HG02571 (cell line): ENCODE results near the gene ABLIM1.
"Not testable (repeated sequence)": the region's sequence is repeated elsewhere in the genome, so short reads cannot be mapped to it uniquely, and the experiment has no call there.

Experiments
- ATAC-seq: cut with Tn5 transposase; IDR thresholded peaks from one replicate; pipeline ENCODE4 v1.9.1; 2021; ENCODE audit warnings: mild to moderate bottlenecking, moderate library complexity; ENCODE audit not compliant: unreplicated experiment

Gene ABLIM1

GRCh38 chr10:114658175-114658574 is at the start of gene ABLIM1:
Gene ABLIM1, minus strand, starts transcription at chr10:114658275. Its CDS starts 75 bp downstream, at chr10:114658200.
- ATAC-seq = no peak

GRCh38 chr10:114706458-114707055 is 48.5 kb upstream of the ABLIM1 start:
- no peak for ATAC-seq

GRCh38 chr10:114704679-114705078 is 46.6 kb upstream of the ABLIM1 start:
- ATAC-seq = no peak

DNA sequence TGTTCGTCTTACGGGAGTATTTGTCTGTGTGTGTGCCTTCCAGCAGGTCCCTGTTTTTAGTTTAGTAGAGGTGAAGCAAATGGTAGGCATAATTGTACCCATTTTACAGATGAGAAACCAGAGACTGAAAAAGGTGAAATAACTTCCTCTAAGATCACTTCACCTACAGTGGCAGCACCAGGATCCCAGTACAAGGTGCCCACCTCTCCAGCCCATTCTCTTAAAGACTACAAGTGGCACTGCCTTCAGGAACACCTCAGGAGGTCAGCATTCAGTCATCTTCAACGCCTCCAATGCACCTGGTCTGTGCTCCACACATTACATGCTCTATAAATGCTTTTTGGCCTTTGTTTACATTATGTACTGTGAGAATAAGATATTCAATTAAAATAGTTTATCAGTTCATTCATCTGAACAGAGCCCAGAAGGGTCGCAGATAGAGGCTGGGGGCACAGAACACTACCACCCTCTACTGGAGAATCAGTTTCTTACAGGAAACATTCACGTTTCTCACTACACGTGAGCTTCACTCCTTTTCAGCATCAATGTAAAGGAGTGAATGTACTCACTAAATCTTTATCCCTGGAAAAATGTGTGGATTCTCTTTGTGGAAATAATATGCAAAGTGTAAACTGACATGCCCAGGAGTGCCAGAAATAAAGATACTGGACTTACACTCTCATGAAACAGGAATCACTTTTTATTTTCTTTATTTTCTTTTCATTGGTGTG is 45.5 kb upstream of the ABLIM1 start:
- ATAC-seq = no peak

DNA sequence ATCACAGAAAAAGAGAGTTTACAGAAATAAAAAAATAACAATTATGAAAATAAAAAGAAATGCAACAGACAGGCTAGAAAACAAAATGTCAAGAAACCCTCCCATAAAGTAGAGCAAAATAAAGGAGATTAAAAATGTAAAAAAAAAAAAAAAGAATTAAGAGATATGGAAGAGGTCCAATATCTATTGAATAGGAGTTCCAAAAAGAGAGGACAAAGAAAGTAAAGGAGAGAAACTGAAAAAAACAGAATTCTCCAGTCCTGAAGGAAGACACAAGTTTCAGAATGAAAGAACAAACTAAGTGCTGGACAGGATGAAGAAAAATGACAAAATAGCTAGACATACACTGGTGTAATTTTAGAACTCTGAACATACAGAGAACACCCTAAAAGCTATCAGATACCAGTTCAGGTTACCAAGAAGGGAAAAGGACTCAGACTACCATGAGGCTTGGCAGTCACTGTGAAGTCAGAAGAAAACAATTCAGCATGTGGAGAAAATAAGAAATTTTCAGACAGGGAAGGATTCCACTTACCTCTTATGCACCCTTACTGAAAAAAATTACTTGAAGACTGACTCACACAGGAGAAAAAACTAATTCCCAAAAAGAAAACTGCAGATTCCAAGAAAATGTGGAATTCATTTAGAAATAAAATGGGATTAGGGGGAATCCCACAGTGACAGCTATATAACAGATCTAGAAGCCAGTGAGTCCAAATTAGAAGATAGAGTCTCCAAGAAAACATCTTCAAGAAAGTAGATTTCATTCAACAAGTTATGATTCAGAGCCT is 40.4 kb upstream of the ABLIM1 start:
- no peak for ATAC-seq

DNA sequence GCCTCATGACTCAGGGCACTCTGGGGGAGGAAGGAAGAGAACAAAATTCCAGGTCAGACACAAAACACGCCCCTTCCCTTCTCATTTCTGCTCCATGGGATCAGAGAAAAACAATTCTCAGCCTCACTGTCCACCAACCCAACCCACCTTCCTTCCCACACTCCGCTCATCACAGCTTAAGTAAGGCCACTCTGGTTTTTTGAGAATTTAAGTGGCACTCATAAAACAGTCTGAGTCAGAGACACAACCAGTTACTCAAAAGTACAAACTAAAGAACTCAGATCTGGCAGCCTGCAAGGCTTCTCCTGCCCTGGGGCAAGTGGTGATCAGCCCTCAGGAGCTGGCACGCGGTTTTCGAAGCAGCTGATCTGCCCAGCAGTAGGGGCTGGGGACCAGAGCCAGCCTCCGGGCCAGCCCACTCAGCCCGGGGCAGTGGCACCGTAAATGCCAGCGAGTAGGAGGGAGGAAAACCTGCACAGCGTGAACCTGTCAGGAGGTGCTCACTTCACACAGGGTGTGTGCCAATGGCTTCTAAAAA is 39.1 kb upstream of the ABLIM1 start:
- ATAC-seq = no peak

GRCh38 chr10:114696301-114696700 is 38.2 kb upstream of the ABLIM1 start:
- ATAC-seq = not testable (repeated sequence)

GRCh38 chr10:114694752-114695151 is 36.7 kb upstream of the ABLIM1 start:
- ATAC-seq = no peak

GRCh38 chr10:114694062-114694461 is 36.0 kb upstream of the ABLIM1 start:
- no peak for ATAC-seq

DNA sequence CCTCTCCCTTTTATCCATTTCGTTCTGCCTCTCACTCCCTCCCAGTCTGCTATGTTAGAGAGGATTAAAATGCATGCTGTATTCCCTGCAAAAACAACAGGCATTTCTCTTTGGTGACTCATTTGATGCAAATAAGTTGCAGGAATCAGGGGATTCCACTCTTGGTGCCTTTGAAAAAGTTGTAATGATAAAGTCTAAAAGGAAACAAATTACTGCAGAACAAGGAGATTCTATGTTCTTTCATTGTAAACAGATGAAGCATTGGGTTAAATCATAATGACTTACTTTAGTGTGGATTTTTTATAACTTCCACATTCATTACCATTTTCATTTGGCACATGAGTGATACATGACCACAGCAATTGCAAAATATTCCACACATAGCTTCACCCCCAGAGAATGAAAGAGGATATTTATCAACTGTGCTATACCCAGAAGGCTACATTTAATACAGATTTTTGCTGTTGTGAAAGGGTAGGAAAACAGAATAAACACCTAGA is 33.4 kb upstream of the ABLIM1 start:
- ATAC-seq = no peak

GRCh38 chr10:114688786-114689185 is 30.7 kb upstream of the ABLIM1 start:
- no peak for ATAC-seq

DNA sequence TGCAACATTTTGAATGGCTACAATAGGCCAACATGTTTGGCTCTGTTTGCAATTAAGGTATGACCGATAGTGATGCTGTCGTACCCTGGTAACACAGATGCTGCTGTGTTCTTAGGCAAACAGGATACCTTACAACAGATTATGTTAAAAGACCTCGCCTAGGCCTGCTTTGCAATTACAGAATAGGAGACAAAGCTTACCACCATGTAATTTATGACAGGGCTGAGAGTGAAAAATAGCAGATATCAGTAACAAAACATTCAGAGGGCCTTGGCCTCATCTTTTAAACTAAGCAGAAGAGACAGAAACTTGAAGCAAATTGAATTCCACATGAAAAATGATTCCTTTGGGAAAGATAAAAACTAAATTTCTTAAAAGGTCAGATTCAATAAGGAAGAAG is 29.4 kb upstream of the ABLIM1 start:
- no peak for ATAC-seq

DNA sequence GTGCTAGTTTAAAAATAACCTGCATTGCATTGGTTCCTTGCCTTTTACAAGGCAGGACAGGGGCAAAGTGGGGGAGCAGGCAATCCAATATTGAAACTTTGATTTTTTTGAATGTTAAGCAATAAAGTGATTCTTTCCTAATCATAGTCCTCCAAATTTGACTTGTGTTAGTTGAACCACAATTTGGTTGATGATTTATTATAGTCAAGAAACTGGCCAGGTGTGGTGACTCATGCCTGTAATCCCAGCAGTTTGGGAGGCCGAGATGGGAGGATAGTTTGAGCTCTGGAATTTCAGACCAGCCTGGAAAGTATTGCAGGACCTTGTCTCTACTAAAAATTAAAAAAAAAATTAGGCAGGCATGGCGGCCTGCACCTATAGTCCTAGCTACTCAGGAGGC is 27.9 kb upstream of the ABLIM1 start:
- ATAC-seq = no peak

DNA sequence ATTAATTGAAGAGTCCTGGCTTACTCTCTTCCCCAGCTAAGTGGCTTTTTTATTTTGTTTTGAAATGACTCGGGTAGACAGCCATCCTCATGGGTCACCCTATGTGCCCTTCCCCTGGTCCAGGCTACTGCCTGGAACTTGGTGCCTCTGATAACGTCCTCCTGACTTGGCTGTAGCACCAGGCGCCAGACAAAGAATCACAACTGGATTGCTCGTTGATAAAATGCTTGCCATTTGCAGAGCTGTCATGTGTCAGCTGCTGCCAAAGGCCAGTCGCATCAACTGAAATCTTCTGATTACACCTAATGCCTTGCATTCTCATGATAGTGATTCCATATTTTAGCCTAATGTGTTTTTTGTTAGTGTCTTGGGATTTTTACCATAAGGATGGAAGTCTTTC is 27.4 kb upstream of the ABLIM1 start:
- ATAC-seq = no peak

- no peak for ATAC-seq
Measured at GRCh38 chr10:114684822-114685209, 26.7 kb upstream of the ABLIM1 start.

- no peak for ATAC-seq
Measured at GRCh38 chr10:114684084-114684821, 26.2 kb upstream of the ABLIM1 start.

GRCh38 chr10:114683593-114683992 is 25.5 kb upstream of the ABLIM1 start:
- no peak for ATAC-seq

DNA sequence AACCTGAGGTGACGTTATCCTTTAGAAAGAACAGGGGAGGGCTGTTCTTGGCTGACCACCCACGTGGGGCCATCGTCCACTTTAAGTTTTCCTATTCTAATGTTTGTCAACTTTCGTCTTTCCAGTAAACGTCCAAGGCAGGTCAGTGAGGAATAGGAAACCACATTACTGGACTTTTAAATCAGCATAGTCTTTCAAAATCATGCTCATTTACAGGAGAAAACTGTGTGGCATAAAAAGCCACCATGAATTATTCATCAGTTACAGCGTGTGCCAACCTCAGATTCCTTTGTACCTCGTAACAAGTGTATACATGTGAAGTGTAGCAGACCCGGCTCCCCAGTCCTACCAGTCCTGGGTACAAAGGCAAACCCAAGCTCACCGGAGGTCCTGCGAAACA is 25.1 kb upstream of the ABLIM1 start:
- ATAC-seq = no peak

DNA sequence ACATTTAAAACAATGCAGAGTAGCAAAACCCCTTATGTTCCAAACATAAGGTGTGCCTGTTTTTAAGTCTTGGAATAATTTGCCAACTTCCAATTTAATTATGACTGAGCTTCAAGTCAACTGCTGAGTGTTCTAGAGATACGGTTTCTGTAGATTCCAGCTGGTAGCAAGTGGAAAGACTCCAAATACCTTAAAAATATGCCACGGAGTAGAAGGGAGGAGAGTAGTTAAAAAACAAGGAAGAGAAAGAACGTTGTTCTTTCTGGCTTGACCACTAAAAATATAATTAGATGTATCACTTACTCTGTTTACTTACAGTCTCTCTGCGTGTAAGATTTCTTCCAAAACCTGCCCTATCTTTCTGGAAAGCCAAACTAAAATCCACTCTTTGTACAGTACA is 24.5 kb upstream of the ABLIM1 start:
- no peak for ATAC-seq

DNA sequence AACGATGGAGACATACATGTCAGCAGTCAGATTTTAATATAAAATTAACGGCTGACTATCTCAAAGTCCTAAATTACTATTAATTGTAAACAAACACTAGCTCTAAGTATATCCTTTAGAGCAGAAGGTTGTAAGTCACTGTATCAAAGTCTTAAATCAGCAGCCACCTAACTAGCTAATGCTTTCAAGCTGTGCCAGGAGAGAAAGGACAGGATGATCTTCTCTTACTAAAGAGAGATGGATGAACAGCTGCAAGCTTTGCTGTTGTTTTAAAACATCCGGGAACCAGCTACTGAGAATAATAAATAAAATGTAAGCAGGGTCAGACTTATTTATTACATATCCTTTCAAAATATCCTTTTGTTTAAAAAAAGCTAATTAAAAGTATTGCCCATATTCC is 24.0 kb upstream of the ABLIM1 start:
- no peak for ATAC-seq

DNA sequence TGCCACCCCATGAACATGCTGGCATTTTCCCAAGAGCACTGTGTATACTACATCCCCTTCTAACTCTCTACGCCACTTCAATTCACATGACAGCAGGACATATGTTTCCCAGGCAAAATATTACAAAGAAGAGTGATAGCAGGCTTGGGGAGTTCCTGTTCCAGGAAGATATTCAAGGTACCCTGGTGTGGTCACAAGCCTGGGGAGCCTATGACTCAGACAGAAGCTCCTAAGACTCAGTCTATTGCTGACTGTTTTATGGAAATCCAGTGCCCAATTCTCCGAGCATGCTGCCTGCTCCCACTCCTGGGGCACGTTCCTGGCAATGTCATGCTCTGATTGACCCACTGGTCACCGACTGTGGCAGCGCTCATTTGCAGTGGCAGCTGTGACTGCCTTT is 23.5 kb upstream of the ABLIM1 start:
- no peak for ATAC-seq
